Measurements from ENCODE around the gene GALNT13.
A peak's percentile ranks its signal among the peaks of the same experiment; 100 is the strongest.

The GALNT13 gene

DNA sequence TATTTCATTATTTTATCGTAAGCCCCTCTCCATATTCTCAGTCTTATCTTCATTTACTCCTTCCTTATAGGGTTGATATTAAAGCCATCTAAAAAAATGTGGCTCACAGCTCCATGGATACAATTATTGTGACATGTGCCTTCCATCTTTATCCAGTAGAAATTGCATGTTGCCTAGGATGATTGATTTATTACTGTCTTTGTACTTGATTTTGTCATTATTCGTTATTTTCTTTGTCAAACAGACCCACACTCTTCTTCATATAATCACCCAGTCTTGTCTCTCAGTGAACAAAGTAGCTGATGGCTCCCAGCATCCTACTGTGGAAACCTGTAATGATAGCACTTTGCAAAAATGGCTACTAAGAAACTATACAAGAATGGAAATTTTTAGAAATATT, 574.6 kb downstream of the GALNT13 start:
- Histone ChIP-seq H3K27ac (ENCODE audit: low read length) (no peak overlapping the region), H3K9ac (ENCODE audit: low read length in 2 of 2) (no peak overlapping the region), H3K27me3 (ENCODE audit: control insufficient read depth in 1 of 2, insufficient read depth in 2 of 2, low read length in 2 of 2) (no peaks in the 10 kb centered on the region), H3K36me3 (ENCODE audit: control insufficient read depth in 2 of 2, insufficient read depth in 2 of 2, low read length in 2 of 2) (no peaks in the 10 kb centered on the region), H3K9me3 (ENCODE audit: control insufficient read depth in 2 of 2, low read length in 2 of 2) (no peaks in the 10 kb centered on the region), H3K4me1 (ENCODE audit: control insufficient read depth, insufficient read depth, low read length) (no peaks in the 10 kb centered on the region), H3K4me3 (ENCODE audit: low read length in 2 of 2) (no peak overlapping the region)

DNA sequence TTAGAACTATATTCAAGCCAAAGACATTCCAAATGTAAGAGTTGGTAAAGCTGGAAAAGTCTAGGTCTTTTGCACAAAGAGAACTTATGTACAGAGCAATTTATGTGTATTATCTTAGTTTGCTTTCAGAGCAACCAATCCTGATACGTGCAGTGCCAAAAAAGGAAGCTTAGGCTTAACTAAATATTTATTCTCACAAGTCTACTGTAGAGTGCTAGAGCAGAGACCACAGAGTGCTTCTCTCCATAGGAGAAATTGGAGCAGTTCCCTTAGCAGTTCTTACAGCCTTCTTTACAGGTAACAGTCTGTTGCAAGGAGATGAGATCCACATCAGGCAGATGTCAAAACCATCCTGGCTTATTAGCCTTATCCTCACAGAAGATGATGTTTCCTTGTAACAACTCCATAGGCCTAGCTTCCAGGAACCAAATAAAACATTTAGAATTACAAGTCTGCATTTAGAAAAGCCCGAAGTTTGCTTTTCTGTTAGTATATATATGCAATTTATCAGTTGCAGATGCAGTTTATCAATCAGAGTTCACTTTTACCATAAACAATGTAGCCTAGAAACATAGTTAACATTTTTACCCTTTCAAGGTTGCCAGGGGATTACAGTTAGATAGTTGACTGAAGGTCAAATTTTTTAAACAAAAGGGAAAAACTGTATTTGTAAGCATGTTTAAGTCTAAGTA, 576.2 kb downstream of the GALNT13 start:
- Histone ChIP-seq H3K9ac (ENCODE audit: low read length in 2 of 2) (no peak overlapping the region), H3K27me3 (ENCODE audit: control insufficient read depth in 1 of 2, insufficient read depth in 2 of 2, low read length in 2 of 2) (no peaks in the 10 kb centered on the region), H3K9me3 (ENCODE audit: control insufficient read depth in 2 of 2, low read length in 2 of 2) (no peaks in the 10 kb centered on the region)

GRCh38 chr2:154449951-154450658, 578.4 kb downstream of the GALNT13 start:
- no peak overlapping the region for H3K4me3 ChIP-seq (ENCODE audit: low read length in 2 of 2)
- H3K9me3 ChIP-seq (ENCODE audit: control insufficient read depth in 2 of 2, low read length in 2 of 2): no peaks in the 10 kb centered on the region
- no peaks in the 10 kb centered on the region for H3K4me1 ChIP-seq (ENCODE audit: control insufficient read depth, insufficient read depth, low read length)
- no peaks in the 10 kb centered on the region for H3K36me3 ChIP-seq (ENCODE audit: control insufficient read depth in 2 of 2, insufficient read depth in 2 of 2, low read length in 2 of 2)
- H3K27me3 ChIP-seq (ENCODE audit: control insufficient read depth in 1 of 2, insufficient read depth in 2 of 2, low read length in 2 of 2): no peaks in the 10 kb centered on the region
- H3K27ac ChIP-seq (ENCODE audit: low read length): no peak overlapping the region
- H3K9ac ChIP-seq (ENCODE audit: low read length in 2 of 2): no peak overlapping the region

More for the DNA sequence above, 576.2 kb downstream of the GALNT13 start:
- no peaks in the 10 kb centered on the region for H3K36me3 ChIP-seq (ENCODE audit: control insufficient read depth in 2 of 2, insufficient read depth in 2 of 2, low read length in 2 of 2)
- H3K27ac ChIP-seq (ENCODE audit: low read length): no peak overlapping the region
- no peaks in the 10 kb centered on the region for H3K4me1 ChIP-seq (ENCODE audit: control insufficient read depth, insufficient read depth, low read length)
- H3K4me3 ChIP-seq (ENCODE audit: low read length in 2 of 2): no peak overlapping the region

DNA sequence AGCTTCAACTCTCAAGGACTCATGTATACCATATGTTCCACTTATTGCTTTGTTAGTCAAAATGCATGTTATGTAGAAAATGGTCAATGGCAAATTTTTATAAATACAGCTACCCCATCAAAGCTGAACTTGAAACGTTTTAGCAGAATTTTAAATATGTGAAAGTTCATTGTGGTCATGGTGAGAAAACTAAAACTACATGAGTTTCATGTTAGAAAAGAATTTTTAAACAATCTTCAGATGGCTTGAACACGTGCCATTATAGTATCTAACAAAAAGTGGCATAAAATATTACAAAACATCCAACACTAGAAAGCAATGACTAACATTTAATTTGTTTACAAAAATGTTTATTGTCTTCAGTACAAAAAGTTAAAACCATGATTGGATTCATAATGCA, 580.7 kb downstream of the GALNT13 start:
- Histone ChIP-seq H3K9ac (ENCODE audit: low read length in 2 of 2) (no peak overlapping the region), H3K27me3 (ENCODE audit: control insufficient read depth in 1 of 2, insufficient read depth in 2 of 2, low read length in 2 of 2) (no peaks in the 10 kb centered on the region), H3K4me3 (ENCODE audit: low read length in 2 of 2) (no peak overlapping the region), H3K36me3 (ENCODE audit: control insufficient read depth in 2 of 2, insufficient read depth in 2 of 2, low read length in 2 of 2) (no peaks in the 10 kb centered on the region), H3K27ac (ENCODE audit: low read length) (no peak overlapping the region), H3K9me3 (ENCODE audit: control insufficient read depth in 2 of 2, low read length in 2 of 2) (no peaks in the 10 kb centered on the region), H3K4me1 (ENCODE audit: control insufficient read depth, insufficient read depth, low read length) (no peaks in the 10 kb centered on the region)

DNA sequence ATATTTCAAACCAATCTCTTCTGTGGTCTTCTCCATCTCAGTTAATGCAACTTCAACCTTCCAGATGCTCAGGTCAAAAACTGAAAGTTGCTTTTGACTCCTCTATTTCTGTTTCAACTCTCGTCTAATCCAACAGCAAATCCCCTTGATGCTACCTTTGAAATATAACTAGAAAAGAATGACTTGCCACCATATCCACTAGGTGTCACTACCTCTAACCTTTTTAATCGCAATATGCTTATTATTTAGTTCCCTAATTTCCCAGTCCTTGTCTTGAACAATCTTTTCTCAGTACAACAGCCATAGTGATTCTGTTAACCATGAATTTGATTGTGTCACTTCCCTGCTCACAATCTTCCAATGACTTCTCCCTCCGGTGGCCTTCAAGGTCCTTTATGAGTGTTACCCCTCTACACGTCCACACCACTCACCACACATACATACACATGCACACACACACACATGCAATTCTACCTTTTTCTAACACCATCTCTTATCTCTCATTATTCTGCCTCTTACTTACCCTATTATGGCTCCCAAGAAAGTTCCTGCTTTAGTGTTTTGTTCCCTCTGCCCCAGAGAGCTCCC, 581.3 kb downstream of the GALNT13 start:
- Histone ChIP-seq H3K4me1 (ENCODE audit: control insufficient read depth, insufficient read depth, low read length) (no peaks in the 10 kb centered on the region), H3K36me3 (ENCODE audit: control insufficient read depth in 2 of 2, insufficient read depth in 2 of 2, low read length in 2 of 2) (no peaks in the 10 kb centered on the region), H3K9me3 (ENCODE audit: control insufficient read depth in 2 of 2, low read length in 2 of 2) (no peaks in the 10 kb centered on the region)

GRCh38 chr2:154455166-154455565, 583.4 kb downstream of the GALNT13 start:
- H3K27ac ChIP-seq (ENCODE audit: low read length): no peak overlapping the region
- peak overlapping the region; percentile 3 to 16 for H3K4me3 ChIP-seq (ENCODE audit: low read length in 2 of 2)
- H3K9me3 ChIP-seq (ENCODE audit: control insufficient read depth in 2 of 2, low read length in 2 of 2): no peaks in the 10 kb centered on the region
- no peaks in the 10 kb centered on the region for H3K4me1 ChIP-seq (ENCODE audit: control insufficient read depth, insufficient read depth, low read length)
- H3K36me3 ChIP-seq (ENCODE audit: control insufficient read depth in 2 of 2, insufficient read depth in 2 of 2, low read length in 2 of 2): no peaks in the 10 kb centered on the region
- no peaks in the 10 kb centered on the region for H3K27me3 ChIP-seq (ENCODE audit: control insufficient read depth in 1 of 2, insufficient read depth in 2 of 2, low read length in 2 of 2)
- no peak overlapping the region for H3K9ac ChIP-seq (ENCODE audit: low read length in 2 of 2)

More for the DNA sequence above, 581.3 kb downstream of the GALNT13 start:
- H3K4me3 ChIP-seq (ENCODE audit: low read length in 2 of 2): no peak overlapping the region
- no peak overlapping the region for H3K9ac ChIP-seq (ENCODE audit: low read length in 2 of 2)
- no peaks in the 10 kb centered on the region for H3K27me3 ChIP-seq (ENCODE audit: control insufficient read depth in 1 of 2, insufficient read depth in 2 of 2, low read length in 2 of 2)
- H3K27ac ChIP-seq (ENCODE audit: low read length): no peak overlapping the region

- Histone ChIP-seq H3K9me3 (ENCODE audit: control insufficient read depth in 2 of 2, low read length in 2 of 2) (no peaks in the 10 kb centered on the region), H3K27me3 (ENCODE audit: control insufficient read depth in 1 of 2, insufficient read depth in 2 of 2, low read length in 2 of 2) (no peaks in the 10 kb centered on the region), H3K36me3 (ENCODE audit: control insufficient read depth in 2 of 2, insufficient read depth in 2 of 2, low read length in 2 of 2) (no peaks in the 10 kb centered on the region), H3K4me3 (ENCODE audit: low read length in 2 of 2) (peak overlapping the region; percentile 3 to 16), H3K4me1 (ENCODE audit: control insufficient read depth, insufficient read depth, low read length) (no peaks in the 10 kb centered on the region), H3K27ac (ENCODE audit: low read length) (no peak overlapping the region), H3K9ac (ENCODE audit: low read length in 2 of 2) (no peak overlapping the region)
These were observed 584.1 kb downstream of the GALNT13 start for GRCh38 chr2:154455866-154456265.

DNA sequence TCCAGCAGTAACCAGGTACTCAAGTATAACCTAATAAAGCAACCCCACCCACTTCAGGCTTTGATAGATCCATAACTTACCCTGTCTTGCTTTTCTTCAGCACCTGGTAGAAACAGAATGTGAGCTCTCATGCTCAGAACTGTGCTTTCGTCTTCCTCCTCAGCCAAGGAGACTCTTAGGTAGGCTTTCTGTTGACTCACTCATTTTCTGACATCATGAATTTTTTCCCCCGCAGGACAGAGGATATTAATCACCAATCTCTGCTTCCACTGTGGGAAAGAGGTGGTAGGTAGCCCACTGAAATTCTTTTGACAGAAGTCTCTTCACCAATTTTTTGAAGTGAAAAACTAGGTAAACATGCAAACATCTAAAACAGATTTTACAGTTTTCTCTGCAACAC, 585.6 kb downstream of the GALNT13 start:
- no peak overlapping the region for H3K4me3 ChIP-seq (ENCODE audit: low read length in 2 of 2)
- no peaks in the 10 kb centered on the region for H3K27me3 ChIP-seq (ENCODE audit: control insufficient read depth in 1 of 2, insufficient read depth in 2 of 2, low read length in 2 of 2)
- H3K9ac ChIP-seq (ENCODE audit: low read length in 2 of 2): no peak overlapping the region

GRCh38 chr2:154459286-154459685, 587.6 kb downstream of the GALNT13 start:
- H3K4me1 ChIP-seq (ENCODE audit: control insufficient read depth, insufficient read depth, low read length): no peaks in the 10 kb centered on the region
- no peak overlapping the region for H3K9ac ChIP-seq (ENCODE audit: low read length in 2 of 2)
- H3K27ac ChIP-seq (ENCODE audit: low read length): no peak overlapping the region
- H3K9me3 ChIP-seq (ENCODE audit: control insufficient read depth in 2 of 2, low read length in 2 of 2): no peaks in the 10 kb centered on the region
- H3K4me3 ChIP-seq (ENCODE audit: low read length in 2 of 2): no peak overlapping the region
- no peaks in the 10 kb centered on the region for H3K36me3 ChIP-seq (ENCODE audit: control insufficient read depth in 2 of 2, insufficient read depth in 2 of 2, low read length in 2 of 2)
- H3K27me3 ChIP-seq (ENCODE audit: control insufficient read depth in 1 of 2, insufficient read depth in 2 of 2, low read length in 2 of 2): no peaks in the 10 kb centered on the region

More for the DNA sequence above, 585.6 kb downstream of the GALNT13 start:
- no peaks in the 10 kb centered on the region for H3K9me3 ChIP-seq (ENCODE audit: control insufficient read depth in 2 of 2, low read length in 2 of 2)
- H3K4me1 ChIP-seq (ENCODE audit: control insufficient read depth, insufficient read depth, low read length): no peaks in the 10 kb centered on the region
- no peaks in the 10 kb centered on the region for H3K36me3 ChIP-seq (ENCODE audit: control insufficient read depth in 2 of 2, insufficient read depth in 2 of 2, low read length in 2 of 2)
- H3K27ac ChIP-seq (ENCODE audit: low read length): no peak overlapping the region

DNA sequence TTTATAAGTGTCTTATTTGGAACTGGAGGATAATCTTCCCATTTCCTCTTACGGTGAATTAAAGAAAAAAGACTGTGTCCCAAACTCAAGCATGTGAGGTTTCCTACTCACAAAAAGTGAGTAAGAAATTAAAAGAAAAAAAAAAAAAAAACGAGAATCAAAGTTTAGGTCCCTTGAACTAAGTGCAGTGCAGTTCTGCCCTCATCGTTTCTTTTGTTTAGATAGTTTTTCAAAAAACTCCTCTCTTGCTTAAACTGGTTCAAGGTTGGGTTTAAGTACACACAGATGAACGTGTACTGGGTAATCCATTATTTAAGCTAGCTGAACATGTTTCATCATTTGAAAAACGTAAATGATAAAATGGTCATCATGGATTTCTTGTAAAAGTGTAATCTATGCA, 590.9 kb downstream of the GALNT13 start:
- H3K9me3 ChIP-seq (ENCODE audit: control insufficient read depth in 2 of 2, low read length in 2 of 2): peaks cover 0 to 2% of the 10 kb centered on the region in 2 donors
- no peak overlapping the region for H3K27ac ChIP-seq (ENCODE audit: low read length)
- H3K4me3 ChIP-seq (ENCODE audit: low read length in 2 of 2): no peak overlapping the region
- H3K27me3 ChIP-seq (ENCODE audit: control insufficient read depth in 1 of 2, insufficient read depth in 2 of 2, low read length in 2 of 2): no peaks in the 10 kb centered on the region
- no peaks in the 10 kb centered on the region for H3K4me1 ChIP-seq (ENCODE audit: control insufficient read depth, insufficient read depth, low read length)
- H3K9ac ChIP-seq (ENCODE audit: low read length in 2 of 2): no peak overlapping the region
- H3K36me3 ChIP-seq (ENCODE audit: control insufficient read depth in 2 of 2, insufficient read depth in 2 of 2, low read length in 2 of 2): no peaks in the 10 kb centered on the region

- no peaks in the 10 kb centered on the region for H3K27me3 ChIP-seq (ENCODE audit: control insufficient read depth in 1 of 2, insufficient read depth in 2 of 2, low read length in 2 of 2)
- H3K4me3 ChIP-seq (ENCODE audit: low read length in 2 of 2): no peak overlapping the region
- peaks cover 0 to 2% of the 10 kb centered on the region in 2 donors for H3K9me3 ChIP-seq (ENCODE audit: control insufficient read depth in 2 of 2, low read length in 2 of 2)
- no peaks in the 10 kb centered on the region for H3K36me3 ChIP-seq (ENCODE audit: control insufficient read depth in 2 of 2, insufficient read depth in 2 of 2, low read length in 2 of 2)
- no peaks in the 10 kb centered on the region for H3K4me1 ChIP-seq (ENCODE audit: control insufficient read depth, insufficient read depth, low read length)
- H3K27ac ChIP-seq (ENCODE audit: low read length): no peak overlapping the region
- no peak overlapping the region for H3K9ac ChIP-seq (ENCODE audit: low read length in 2 of 2)
These were observed 594.5 kb downstream of the GALNT13 start for GRCh38 chr2:154466226-154466625.
